Mesendoderm (in vitro differentiated cells): Measurements from ENCODE around the gene PCIF1.

Experiments used
- DNase-seq: peaks from one replicate; pipeline ENCODE4 v3.0.0; 2013
- H2AK5ac ChIP-seq: 2 replicates; pipeline ENCODE4 v1.6.1; 2013; ENCODE audit warnings: low read length, inconsistent platforms
- H2BK120ac ChIP-seq: 2 replicates; pipeline ENCODE4 v1.6.1; 2013; ENCODE audit warnings: low read depth, mild to moderate bottlenecking, low read length, moderate library complexity, mixed read lengths
- H2BK15ac ChIP-seq: replicated peaks from 2 replicates; pipeline ENCODE4 v1.6.1; 2013; ENCODE audit warnings: low read depth, mild to moderate bottlenecking, moderate library complexity
- H2BK5ac ChIP-seq: 2 replicates; pipeline ENCODE4 v1.6.1; 2013; ENCODE audit warnings: low read length, inconsistent platforms
- H3K18ac ChIP-seq: 2 replicates; pipeline ENCODE4 v1.6.1; 2013; ENCODE audit warnings: mild to moderate bottlenecking, low read length, mixed read lengths
- H3K23ac ChIP-seq: one replicate; pipeline ENCODE4 v1.6.1; 2013; ENCODE audit warnings: low read length
- H3K27ac ChIP-seq: 2 replicates; pipeline ENCODE4 v1.5.1; 2013; ENCODE audit warnings: low read depth, mild to moderate bottlenecking, inconsistent platforms, low read length, moderate library complexity
- H3K27me3 ChIP-seq: 2 replicates; pipeline ENCODE4 v1.6.1; 2013; ENCODE audit warnings: low read length, control low read depth, mild to moderate bottlenecking, inconsistent platforms; ENCODE audit not compliant: insufficient read depth, poor library complexity
- H3K36me3 ChIP-seq: 2 replicates; pipeline ENCODE4 v1.6.1; 2013; ENCODE audit warnings: low read length, inconsistent platforms; ENCODE audit not compliant: control insufficient read depth, insufficient read depth
- H3K4ac ChIP-seq: one replicate; pipeline ENCODE4 v1.6.1; 2013; ENCODE audit warnings: low read depth, mild to moderate bottlenecking, low read length, moderate library complexity
- H3K4me1 ChIP-seq: 2 replicates; pipeline ENCODE4 v1.6.1; 2013; ENCODE audit warnings: low read depth, low read length, inconsistent platforms; ENCODE audit not compliant: control insufficient read depth
- H3K4me2 ChIP-seq: 2 replicates; pipeline ENCODE4 v1.6.1; 2013; ENCODE audit warnings: low read length
- H3K4me3 ChIP-seq: 2 replicates; pipeline ENCODE4 v1.5.1; 2013; ENCODE audit warnings: mild to moderate bottlenecking, low read length
- H3K56ac ChIP-seq: one replicate; pipeline ENCODE4 v1.6.1; 2013; ENCODE audit warnings: low read length
- H3K79me1 ChIP-seq: 2 replicates; pipeline ENCODE4 v1.6.1; 2013; ENCODE audit warnings: low read length, inconsistent platforms
- H3K79me2 ChIP-seq: 2 replicates; pipeline ENCODE4 v1.6.1; 2013; ENCODE audit warnings: mild to moderate bottlenecking, low read length; ENCODE audit not compliant: control insufficient read depth, insufficient read depth
- H3K9ac ChIP-seq: 2 replicates; pipeline ENCODE4 v1.6.1; 2013; ENCODE audit warnings: low read length, inconsistent platforms
- H4K5ac ChIP-seq: one replicate; pipeline ENCODE4 v1.6.1; 2013; ENCODE audit warnings: low read length
- H4K8ac ChIP-seq: one replicate; pipeline ENCODE4 v1.6.1; 2013; ENCODE audit warnings: low read depth, mild to moderate bottlenecking, control low read depth, low read length, moderate library complexity
- WGBS: extraction: QIAGEN DNeasy Blood & Tissue Kit; methylation state at CpG from one replicate; pipeline ENCODE4 v1.1.7; 2013; ENCODE audit warnings: low lambda C conversion rate, missing lambda C conversion rate; ENCODE audit not compliant: insufficient coverage; ENCODE audit errors: extremely low coverage; 5-methylcytosine and 5-hydroxymethylcytosine counted together

PCIF1 gene

GRCh38 chr20:45967551-45968080 lies 33.1 kb downstream of the PCIF1 start:
- no peak overlapping the region for H3K9ac ChIP-seq
- no peak overlapping the region for H3K27ac ChIP-seq
- peaks cover 2% of the 10 kb centered on the region for H3K4me1 ChIP-seq
- H3K79me2 ChIP-seq, result peaks cover 3% of the 10 kb centered on the region
- no peak overlapping the region for H3K4ac ChIP-seq
- no peak overlapping the region for H3K23ac ChIP-seq
- no peak overlapping the region for H3K56ac ChIP-seq
- peaks cover 12% of the 10 kb centered on the region for H3K79me1 ChIP-seq
- no peak overlapping the region for H2BK5ac ChIP-seq
- no peak overlapping the region for H2BK15ac ChIP-seq
- WGBS, result no CpG with 5 or more reads among the region's 13 CpGs
- H4K8ac ChIP-seq, result no peak overlapping the region
- H2BK120ac ChIP-seq, result no peak overlapping the region
- no peak overlapping the region for H3K4me3 ChIP-seq
- H3K36me3 ChIP-seq, result peaks cover 8% of the 10 kb centered on the region
- no peak overlapping the region for H3K4me2 ChIP-seq
- no peak for DNase-seq
- no peak overlapping the region for H3K18ac ChIP-seq
- no peaks in the 10 kb centered on the region for H3K27me3 ChIP-seq
- H2AK5ac ChIP-seq, result no peak overlapping the region
- no peak overlapping the region for H4K5ac ChIP-seq

DNA sequence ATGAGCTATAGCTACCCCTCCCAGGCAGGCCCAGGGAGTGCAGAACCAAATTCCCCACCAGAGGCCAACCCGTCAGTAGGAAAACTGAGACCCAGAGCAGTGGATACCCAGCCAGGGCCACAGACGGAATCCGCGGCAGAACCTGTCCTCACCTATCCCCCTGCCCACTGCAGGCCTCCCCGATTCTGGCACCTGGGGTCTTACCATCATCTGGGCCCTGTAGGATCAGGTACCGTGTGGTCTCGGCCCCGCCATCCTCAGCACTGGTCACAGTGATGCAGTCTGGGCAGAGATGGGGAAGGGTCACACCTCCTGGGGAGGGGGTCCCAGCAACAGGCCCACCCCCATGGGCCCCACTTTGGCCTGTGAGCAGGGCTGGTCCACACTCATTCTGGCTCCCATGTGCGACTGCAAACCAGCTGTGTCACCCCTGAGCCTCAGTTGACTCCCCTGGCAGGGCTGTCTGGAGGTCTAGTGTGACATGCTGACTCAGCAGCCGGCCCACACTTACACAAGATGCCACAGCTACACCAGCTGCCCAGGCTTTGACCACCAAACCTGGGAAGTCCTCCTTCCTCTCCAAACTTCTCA lies 33.7 kb downstream of the PCIF1 start:
- Histone ChIP-seq H2AK5ac (no peak overlapping the region), H4K5ac (no peak overlapping the region), H3K79me2 (peaks cover 3% of the 10 kb centered on the region), H3K4me1 (peaks cover 2% of the 10 kb centered on the region), H3K9ac (no peak overlapping the region), H2BK120ac (no peak overlapping the region), H3K4me3 (no peak overlapping the region), H3K23ac (no peak overlapping the region), H3K27ac (no peak overlapping the region), H3K27me3 (no peaks in the 10 kb centered on the region), H3K79me1 (peaks cover 12% of the 10 kb centered on the region), H3K4ac (no peak overlapping the region), H3K4me2 (no peak overlapping the region), H3K36me3 (peaks cover 8% of the 10 kb centered on the region), H3K18ac (no peak overlapping the region), H2BK5ac (no peak overlapping the region), H4K8ac (no peak overlapping the region), H3K56ac (no peak overlapping the region), H2BK15ac (no peak overlapping the region)
- no CpG with 5 or more reads among the region's 10 CpGs for WGBS
- no peak for DNase-seq

DNA sequence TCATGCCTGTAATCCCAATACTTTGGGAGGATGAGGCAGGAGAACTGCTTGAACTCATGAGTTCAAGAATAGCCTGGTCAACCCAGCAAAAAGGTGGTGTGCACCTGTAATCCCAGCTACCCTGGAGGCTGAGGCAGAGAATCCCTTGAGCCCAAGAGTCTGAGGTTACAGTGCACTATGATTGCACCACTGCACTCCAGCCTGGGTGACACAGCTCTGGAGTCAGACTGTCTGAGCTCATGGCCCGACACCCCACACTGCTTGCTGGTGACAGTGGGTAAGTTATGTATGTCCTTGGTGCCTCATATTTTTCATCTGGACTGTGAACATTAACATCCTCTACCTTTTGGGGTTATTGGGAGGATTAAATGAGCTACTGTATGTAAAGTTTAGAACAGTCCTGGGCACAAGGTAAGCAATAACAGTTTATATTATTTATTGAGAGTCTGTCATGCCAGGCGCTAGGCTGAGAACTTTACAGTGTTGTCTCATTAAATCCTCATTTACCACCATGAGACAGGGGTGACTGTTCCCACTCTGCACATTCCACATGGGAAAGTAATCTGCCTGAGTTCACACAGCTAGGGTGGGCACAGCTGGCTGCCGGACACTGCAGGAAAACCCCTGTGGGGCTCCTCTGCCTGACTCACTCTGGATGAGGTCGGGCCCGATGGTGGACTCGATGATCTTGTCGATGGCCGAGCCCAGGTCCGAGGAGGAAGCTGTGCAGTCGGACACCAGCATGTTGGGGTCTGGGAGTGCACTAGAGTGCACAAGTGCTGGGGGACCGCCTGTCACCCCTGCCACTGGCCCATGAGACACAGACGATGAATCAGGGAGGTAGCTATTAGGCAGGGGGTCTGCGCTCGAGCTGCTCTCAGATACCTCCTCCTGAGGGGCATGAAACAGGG lies 34.6 kb downstream of the PCIF1 start:
- DNase-seq, result no peak
- Histone ChIP-seq H2BK15ac (no peak overlapping the region), H3K79me1 (peaks cover 12% of the 10 kb centered on the region), H3K23ac (no peak overlapping the region), H4K5ac (no peak overlapping the region), H2BK120ac (no peak overlapping the region), H3K18ac (no peak overlapping the region), H3K79me2 (peaks cover 3% of the 10 kb centered on the region), H3K36me3 (peaks cover 8% of the 10 kb centered on the region), H3K4ac (no peak overlapping the region), H3K27me3 (no peaks in the 10 kb centered on the region), H3K9ac (no peak overlapping the region), H3K4me3 (no peak overlapping the region), H2BK5ac (no peak overlapping the region), H3K4me1 (peaks cover 2% of the 10 kb centered on the region), H3K56ac (peak overlapping the region; percentile 73), H3K27ac (no peak overlapping the region), H2AK5ac (no peak overlapping the region), H4K8ac (no peak overlapping the region), H3K4me2 (no peak overlapping the region)
- WGBS, result no CpG with 5 or more reads among the region's 14 CpGs

- Histone ChIP-seq H3K79me2 (peaks cover 3% of the 10 kb centered on the region), H2BK120ac (no peak overlapping the region), H3K18ac (no peak overlapping the region), H3K4me3 (no peak overlapping the region), H3K56ac (peak overlapping the region; percentile 81), H3K4me2 (no peak overlapping the region), H3K23ac (no peak overlapping the region), H2AK5ac (no peak overlapping the region), H3K36me3 (peaks cover 8% of the 10 kb centered on the region), H3K79me1 (peaks cover 12% of the 10 kb centered on the region), H3K9ac (peak overlapping the region; percentile 13), H3K4me1 (peaks cover 2% of the 10 kb centered on the region), H4K5ac (no peak overlapping the region), H2BK5ac (no peak overlapping the region), H3K27me3 (no peaks in the 10 kb centered on the region), H3K27ac (no peak overlapping the region), H3K4ac (no peak overlapping the region), H4K8ac (no peak overlapping the region), H2BK15ac (no peak overlapping the region)
- DNase-seq, result peak; percentile 87
- no CpG with 5 or more reads among the region's 6 CpGs for WGBS
These were observed 35.5 kb downstream of the PCIF1 start for GRCh38 chr20:45969712-45970634.

GRCh38 chr20:45970646-45971424 lies 36.4 kb downstream of the PCIF1 start:
- Histone ChIP-seq H3K9ac (peak overlapping the region; percentile 75), H3K4ac (no peak overlapping the region), H3K27me3 (no peaks in the 10 kb centered on the region), H3K27ac (no peak overlapping the region), H4K5ac (no peak overlapping the region), H3K56ac (peak overlapping the region; percentile 93), H3K23ac (no peak overlapping the region), H3K4me1 (peaks cover 2% of the 10 kb centered on the region), H2BK120ac (no peak overlapping the region), H3K4me3 (peak overlapping the region; percentile 75), H3K36me3 (peaks cover 5% of the 10 kb centered on the region), H3K79me1 (peaks cover 12% of the 10 kb centered on the region), H2BK5ac (no peak overlapping the region), H4K8ac (no peak overlapping the region), H3K4me2 (peak overlapping the region; percentile 39), H3K18ac (no peak overlapping the region), H3K79me2 (peaks cover 3% of the 10 kb centered on the region), H2BK15ac (no peak overlapping the region), H2AK5ac (peak overlapping the region; percentile 58)
- DNase-seq, result no peak
- no CpG with 5 or more reads among the region's 34 CpGs for WGBS
